ENCODE measurements around the gene DPF3.

GRCh38 chr14:72925171-72925759 lies 31.4 kb upstream of the DPF3 start:
- TF ChIP-seq GATA2 (IDR thresholded peaks at IDR 0.05; ENCODE audit: low read depth, low read length) (no peak), GATA3 (IDR thresholded peaks at IDR 0.05; ENCODE audit: low read depth, low read length) (no peak)
